HG02943 (cell line): ENCODE results near the gene VPS45.
"Not testable (repeated sequence)": the region's sequence is repeated elsewhere in the genome, so short reads cannot be mapped to it uniquely, and the experiment has no call there.

Source experiments
- ATAC-seq: cut with Tn5 transposase; IDR thresholded peaks from one replicate; pipeline ENCODE4 v1.9.1; 2021; ENCODE audit warnings: mild to moderate bottlenecking, low read depth, moderate library complexity; ENCODE audit not compliant: unreplicated experiment

Gene VPS45, protein sequence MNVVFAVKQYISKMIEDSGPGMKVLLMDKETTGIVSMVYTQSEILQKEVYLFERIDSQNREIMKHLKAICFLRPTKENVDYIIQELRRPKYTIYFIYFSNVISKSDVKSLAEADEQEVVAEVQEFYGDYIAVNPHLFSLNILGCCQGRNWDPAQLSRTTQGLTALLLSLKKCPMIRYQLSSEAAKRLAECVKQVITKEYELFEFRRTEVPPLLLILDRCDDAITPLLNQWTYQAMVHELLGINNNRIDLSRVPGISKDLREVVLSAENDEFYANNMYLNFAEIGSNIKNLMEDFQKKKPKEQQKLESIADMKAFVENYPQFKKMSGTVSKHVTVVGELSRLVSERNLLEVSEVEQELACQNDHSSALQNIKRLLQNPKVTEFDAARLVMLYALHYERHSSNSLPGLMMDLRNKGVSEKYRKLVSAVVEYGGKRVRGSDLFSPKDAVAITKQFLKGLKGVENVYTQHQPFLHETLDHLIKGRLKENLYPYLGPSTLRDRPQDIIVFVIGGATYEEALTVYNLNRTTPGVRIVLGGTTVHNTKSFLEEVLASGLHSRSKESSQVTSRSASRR

DNA sequence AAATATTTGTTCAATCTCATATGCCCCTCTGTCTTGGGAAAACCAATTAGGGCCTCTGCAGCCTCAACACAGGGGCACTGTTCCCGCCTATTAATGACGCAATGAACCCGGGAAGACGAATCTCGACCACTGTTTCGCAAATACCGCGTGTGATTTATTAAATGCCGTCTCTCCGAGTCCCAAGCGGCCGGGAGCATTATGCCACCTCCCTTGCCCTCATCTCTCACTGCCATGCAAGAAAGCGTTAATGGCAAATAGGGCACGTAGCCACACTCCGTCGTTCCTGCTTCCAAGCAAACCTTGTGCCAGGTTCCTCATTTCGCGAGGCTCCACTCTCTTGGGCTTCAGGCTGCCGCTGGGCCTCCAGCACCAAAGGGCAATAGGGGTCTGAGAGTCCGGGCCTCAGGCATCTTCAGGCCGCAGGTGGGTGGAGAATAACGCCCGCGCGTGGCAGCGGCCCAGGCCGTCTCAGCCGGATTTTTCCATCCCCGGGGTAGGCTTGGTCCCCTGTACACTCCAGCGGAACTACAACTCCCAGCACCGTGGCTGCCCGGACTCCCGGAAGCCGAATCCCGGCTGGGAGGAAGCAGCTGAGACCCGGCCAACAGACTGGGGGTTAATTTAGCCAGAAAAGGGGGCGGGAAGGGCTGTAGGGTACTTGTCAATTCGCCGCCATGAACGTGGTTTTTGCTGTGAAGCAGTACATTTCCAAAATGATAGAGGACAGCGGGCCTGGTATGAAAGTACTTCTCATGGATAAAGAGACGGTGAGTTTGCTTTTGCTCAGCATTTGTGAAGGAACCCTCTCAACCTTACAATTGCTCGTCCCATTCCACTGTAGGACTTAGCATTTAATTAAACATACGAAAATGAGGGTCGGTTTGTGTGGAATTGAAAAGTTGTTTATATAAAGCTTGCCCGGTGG, at the start of gene VPS45:
TSS of gene VPS45 (plus strand) at position 593 of the 925 bp plus-strand sequence. CDS start at position 675, 82 bp downstream.
- peak; percentile 79 for ATAC-seq

DNA sequence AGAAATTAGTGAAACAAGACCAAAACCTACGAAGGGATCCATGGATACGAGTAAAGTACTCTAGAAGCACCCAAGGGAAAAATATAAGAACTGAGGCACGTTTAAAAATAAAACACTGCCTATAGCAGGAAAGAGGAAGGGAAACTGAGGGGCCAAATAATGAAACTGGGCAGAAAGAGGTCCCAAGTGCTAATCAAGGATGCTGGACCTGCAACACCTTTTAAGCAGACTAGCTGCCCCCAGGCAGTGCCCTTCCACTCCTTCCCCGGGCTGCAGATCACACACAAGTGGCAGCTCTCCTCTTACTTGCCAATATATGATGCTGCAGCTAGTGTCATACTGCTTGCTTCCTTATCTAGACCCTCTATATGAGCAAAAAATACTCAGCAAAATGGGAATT, 49.4 kb upstream of the VPS45 start:
- ATAC-seq, result no peak

DNA sequence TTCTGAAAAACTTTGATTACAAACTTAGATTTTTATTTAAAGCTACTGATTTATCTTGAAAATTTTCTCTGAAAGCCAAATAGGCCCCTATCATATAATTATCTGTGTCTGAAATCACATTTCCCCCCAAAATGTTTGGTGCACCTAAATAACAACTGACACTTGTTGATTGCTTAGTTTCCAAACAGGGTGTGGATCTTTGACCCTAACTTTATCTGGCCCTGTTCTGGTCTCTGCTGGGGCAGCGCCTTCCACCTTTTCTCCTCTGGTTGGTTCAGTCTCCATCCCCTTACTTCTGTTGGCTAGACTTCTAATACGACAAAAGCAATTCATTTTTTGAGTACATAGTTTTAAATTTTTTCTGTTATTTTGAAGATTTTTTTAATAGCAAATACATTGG, 46.9 kb upstream of the VPS45 start:
- no peak for ATAC-seq

DNA sequence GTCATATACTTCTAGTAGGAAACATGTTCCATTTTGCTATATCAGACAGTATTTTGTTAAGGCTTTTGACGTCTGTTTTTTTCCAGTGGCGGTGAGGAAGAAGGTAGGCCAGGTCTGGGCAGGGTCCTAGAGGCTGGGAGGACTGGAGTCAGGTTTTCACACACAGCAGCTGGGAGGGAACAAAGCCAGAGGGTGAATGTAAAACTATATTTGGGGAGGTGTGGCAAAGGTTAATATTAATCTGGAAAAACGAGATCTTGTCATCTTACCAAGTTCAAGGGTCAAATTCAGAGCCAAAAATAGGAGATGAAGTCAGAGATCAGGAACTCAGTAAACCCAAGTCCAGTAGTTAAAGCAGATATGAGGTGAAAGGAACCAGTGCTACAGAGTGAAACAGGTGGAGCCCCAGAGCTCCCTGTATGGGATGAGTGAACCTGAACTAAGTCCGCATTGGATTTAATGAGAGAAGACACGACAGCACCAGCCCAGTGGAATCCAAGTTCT, 46.3 kb upstream of the VPS45 start:
- no peak for ATAC-seq

DNA sequence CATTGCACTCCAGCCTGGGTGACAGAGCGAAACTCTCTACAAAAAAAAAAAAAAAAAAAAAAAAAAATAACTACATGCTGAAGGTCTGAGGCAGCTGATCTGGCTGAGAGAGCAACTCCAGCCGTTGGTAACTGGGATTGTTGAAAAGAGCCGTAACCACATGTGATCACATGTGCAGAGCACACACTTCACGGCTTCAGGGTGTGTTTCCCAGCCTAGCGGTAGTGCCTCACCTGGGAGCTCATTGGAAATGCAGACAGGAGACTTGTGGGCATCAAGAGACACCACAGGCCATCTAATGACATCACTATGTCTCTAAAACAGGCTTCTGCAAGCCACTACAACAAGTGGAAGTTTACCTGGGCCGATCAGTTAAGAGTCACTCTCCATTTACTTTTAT, 45.2 kb upstream of the VPS45 start:
- no peak for ATAC-seq

DNA sequence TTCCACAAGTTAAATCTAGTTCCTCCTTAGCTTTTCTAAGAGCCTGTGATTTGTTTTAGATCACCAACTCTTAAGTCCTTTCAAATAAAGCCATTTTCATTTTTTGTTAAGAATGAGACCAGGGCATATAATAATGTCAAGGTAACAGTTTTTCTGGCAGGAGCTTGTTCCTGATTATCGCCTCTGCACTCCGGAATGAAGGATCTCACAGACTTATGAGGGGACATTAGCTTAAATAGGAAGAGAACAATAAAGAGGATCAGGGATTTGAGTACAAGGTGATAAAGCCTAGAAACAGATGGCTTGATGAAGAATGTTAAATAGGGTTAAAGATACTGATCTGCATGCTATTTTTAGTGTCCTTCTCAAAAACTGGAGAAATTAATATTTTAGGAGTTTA, 43.4 kb upstream of the VPS45 start:
- no peak for ATAC-seq

DNA sequence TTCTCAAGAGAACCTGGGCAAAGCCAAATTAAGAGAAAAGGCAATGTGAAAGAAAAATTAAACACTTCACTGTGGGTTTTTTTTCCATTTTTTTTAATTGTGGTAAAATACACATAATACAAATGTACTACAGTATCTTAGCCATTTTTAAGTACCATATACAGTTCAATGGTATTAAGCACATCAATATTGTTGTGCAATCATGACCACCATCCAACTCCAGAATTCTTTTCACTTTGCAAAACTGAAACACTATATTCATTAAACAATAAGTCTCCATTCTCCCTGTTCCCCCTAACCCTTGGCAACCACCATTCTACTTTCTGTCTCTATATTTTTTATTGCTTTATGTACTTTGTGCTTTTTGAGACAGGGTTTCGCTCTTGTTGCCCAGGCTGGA, 39.3 kb upstream of the VPS45 start:
- no peak for ATAC-seq

DNA sequence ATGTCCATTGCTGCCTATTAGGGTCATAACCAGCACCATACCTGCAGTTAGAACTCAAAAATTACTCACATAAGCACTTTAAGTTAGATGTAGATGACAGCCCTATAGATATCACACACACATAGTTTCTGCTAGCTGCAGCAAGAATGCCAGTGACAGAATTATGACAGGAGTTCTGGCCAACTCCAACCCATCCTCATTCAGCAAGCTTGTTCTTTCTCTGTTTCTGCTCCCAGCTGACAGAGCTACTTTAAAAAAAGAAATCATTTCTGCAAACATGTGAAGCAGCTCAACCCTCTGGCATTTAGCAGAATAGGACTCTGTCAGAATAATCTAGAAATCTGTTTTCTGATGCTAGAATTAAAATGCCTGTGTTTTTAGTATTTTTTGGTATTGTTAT, 33.2 kb upstream of the VPS45 start:
- no peak for ATAC-seq

DNA sequence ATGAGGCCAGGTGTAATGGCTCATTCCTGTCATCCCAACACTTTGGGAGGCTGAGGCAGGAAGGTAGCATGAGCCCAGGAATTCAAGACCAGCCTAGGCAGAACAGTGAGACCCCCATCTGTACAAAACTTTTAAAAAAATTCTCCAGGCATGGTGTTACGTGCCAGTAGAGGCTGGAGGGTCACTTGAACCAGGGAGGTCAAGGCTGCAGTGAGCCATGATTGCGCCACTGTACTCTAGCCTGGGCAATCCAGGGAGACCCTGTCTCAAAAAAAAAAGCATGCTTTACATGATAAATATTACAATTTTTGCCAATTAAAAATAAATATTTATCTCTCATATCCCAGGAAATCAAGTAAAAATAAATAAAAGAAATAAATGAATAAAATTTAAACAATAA, 17.6 kb upstream of the VPS45 start:
- ATAC-seq, result no peak

DNA sequence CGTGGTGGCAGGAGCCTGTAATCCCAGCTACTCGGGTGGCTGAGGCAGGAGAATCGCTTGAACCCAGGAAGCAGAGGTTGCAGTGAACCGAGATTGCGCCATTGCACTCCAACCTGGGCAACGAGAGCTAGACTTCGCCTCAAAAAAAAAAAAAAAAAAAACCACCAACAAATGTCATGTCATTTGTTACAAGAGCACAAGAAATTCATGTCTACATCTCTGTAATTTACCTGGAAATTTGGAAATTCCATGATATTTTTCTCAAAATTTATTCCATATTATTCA, 16.5 kb upstream of the VPS45 start:
- ATAC-seq, result no peak

DNA sequence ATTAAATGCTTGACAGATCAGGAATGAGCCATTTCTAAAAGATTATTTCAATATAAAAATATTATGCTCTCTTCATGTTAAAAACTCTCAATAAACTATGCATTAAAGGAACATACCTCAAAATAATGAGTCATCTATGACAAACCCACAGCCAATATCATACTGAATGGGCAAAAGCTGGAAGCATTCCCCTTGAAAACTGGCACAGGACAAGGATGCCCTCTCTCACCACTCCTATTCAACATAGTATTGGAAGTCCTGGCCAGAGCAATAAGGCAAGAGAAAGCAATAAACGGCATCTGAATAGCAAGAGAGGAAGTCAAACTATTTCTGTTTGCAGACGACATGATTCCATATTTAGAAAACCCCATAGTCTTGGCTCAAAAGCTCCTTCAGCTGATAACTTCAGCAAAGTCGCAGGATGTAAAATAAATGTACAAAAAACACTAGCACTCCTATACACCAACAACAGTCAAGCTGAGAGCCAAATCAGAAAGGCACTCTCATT, 15.6 kb upstream of the VPS45 start:
- not testable (repeated sequence) for ATAC-seq

DNA sequence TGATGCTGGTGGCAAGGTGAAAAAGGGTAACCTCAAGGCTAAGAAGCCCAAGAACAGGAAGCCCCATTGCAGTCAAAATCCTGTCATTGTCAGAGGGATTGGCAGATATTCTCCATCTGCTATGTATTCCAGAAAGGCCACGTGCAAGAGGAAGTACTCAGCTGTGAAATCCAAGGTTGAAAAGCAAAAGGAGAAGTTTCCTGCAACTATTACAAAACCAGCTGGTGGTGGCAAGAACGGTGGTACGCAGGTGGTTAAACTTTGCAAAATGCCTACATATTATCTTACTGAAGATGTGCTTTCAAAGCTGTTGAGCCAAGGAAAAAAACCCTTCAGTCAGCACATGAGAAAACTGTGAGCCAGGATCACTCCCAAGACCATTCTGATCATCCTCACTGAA, 13.7 kb upstream of the VPS45 start:
- no peak for ATAC-seq

DNA sequence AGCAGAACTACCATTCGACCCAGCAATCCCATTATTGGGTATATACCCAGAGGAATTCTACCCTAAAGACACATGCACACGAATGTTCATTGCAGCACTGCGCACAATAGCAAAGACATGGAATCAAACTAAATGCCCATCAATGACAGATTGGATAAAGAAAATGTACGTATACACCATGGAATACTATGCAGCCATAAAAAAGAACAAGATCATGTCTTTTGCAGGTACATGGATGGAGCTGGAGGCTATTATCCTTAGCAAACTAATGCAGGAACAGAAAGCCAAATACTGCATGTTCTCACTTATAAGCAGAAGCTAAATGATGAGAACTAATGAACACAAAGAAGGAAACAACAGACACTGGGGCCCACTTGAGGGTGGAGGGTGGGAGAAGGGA, 12.1 kb upstream of the VPS45 start:
- not testable (repeated sequence) for ATAC-seq

DNA sequence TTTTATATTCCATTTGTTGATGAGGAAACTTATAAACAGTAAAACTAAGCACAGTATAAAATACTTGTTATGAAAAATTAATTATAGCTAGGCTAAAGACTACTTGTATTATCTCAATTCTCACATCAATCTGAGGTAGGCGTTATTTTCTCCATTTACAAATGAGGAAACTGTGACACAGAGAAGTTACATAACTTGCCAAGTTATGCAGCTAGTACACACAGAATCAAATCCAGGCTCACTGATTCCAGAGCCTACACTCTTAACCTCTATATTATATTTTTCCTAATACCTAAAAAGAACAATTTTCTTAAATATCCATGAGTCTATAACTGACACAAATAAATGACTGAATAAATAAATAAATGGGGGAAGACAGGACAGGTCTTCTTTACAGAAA, 11.2 kb upstream of the VPS45 start:
- ATAC-seq, result no peak

DNA sequence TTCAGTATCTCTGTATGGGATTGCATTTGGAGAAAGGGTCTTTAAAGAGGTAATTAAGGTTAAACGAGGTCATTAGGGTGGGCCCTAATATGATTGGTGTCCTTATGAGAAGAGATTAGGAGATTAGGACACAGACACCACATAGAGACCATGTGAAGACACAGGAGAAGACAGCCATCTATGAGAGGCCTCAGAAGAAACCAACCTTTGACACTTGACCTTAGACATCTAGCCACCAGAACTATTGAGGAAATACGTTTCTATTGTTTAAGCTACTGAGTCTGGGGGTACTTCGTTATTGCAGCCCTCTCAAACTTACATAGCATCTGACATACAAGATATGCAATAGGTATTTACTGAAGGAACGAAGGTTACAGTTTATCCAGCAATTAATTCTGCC, 7.3 kb upstream of the VPS45 start:
- ATAC-seq, result no peak

DNA sequence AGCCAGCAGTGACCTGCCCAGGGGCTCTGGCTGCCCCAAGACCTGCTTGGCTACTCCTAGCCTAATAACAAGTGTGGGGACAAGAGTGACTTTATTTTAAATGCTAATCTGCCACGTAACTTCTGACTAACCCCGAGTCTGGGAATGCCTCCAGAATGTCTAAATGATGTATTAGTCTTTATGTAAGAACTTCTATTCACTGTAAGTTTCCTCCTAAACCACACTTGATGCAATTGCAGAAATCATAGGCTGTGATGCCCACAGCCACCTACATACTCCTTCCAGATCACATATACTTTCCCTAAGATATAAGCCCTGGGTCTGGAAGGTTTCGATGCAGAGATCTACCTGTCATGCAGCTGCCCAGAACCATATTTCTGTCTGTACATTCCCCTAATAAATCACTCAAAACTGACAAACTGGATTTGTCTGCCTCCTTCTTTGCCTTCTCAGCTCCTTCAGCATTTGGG, 5.9 kb upstream of the VPS45 start:
- ATAC-seq, result no peak

DNA sequence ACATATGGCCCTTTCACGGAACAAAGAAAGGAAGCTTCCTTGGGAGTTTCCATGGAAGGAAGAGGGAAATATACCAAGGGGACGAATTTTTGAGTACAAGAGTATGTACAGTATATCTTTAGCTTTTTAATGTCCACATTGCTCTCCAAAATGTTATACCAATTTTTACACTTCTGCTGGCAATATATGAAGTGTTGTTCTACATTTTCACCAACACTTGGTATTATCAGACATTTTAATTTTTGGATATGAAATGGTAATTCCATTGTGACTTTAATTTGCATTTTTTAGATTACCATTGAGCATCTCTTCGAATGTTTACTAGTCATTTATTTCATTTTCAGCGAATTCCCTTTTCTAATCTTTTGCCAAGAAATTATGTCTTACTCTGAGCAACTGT, 5.5 kb upstream of the VPS45 start:
- ATAC-seq, result no peak

DNA sequence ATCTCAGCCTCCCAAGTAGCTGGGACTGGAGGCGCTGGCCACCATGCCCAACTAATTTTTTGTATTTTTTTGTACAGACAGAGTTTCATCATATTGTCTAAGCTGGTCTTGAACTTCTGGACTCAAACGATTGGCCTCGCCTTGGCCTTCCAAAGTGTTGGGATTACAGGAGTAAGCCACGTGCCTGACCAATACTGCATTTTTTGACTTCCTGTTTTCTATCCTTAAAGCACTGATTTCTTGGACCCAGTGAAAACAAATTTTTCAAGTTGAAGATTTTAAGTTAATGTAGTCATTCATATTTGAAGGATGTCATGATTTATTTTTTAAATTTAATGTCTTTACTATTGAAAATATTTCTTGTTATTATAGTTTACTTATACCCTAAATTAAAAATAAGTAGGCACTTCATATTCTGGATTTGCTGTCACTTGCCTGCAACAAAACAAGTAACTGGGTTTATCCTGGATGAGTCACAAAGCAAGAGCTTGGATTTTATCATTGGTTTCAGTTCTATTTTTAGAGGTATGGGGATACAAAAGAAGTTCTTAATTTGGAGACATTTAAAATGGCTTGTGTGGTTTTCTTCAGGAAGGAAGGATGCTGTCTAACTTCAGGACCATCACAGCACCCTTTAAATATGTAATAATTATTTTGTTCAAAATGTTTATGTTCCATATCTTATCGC, 2.2 kb upstream of the VPS45 start:
- ATAC-seq, result no peak

DNA sequence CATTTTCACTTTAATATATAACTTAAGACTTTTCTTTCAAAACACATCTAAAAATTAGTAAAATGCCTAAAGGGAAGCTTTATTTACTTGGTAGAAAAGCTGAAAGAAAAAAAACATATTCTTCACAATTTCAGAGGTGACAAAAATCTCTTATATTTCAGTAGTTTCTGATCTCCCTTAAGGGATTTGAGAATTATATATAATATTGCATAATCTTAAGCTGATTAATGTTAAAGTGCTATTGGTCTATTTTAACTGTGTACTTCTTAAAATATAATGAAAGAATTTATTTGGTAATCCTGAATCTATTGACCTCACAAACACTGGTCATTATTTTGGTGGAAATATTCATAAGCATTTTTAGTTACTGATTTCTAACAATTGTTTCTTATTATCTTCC, 1.2 kb upstream of the VPS45 start:
- ATAC-seq, result no peak

DNA sequence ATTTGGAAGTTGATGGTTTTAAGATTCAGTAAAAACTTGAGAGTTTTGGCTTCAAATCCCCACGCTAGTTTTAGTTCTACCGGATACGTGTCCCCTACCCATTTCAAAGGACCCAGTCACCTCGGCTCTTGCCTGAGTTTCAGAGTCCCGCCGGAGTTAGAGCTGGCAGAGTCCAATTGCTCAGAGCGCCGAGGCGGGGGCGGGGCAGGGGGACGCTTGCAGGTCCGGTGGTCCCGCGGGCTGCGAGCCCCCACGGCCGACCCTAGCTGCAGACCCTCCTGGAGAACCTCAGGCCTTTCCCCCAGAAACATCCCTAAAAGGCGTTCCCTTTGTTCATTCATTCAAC, 765 bp upstream of the VPS45 start:
- ATAC-seq, result no peak

DNA sequence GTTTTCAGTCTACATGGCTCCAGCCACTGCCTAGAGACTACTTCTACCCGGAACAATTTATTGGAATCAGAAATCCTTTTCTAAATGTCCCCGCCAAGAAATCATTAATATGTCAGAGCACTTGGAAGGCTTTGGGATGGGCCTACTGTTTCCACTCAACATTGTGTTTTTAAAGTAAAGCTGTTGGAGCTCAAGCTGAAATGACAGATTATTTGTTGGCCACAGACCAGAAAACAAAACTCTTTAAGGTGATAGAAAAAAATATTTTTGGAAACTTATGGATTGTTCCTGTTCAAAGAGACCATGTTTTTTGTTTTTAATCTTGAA, 496 bp downstream of the VPS45 start:
- ATAC-seq, result no peak
